ENCODE data around the gene SPATS2L.

The SPATS2L gene

DNA sequence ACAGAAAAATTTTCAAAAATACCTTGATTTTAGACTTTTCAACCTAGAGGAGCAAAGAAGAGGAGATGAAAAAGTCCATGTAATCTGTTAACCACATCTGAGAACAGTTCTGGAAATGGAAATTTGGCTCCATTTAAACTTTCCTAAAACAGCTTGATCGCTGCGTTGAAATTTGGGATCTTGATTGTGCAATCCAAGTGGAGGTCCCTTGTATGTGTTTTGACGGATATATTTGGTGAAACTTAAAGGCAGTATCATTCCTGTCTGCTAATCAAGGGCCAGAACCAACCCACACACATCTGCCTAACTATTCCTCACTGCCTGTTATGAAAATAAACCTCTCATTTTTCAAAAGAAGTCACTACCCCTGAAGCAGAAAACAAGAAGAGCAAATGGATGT is 46.6 kb downstream of the SPATS2L start:
- no peak for DNase-seq

DNA sequence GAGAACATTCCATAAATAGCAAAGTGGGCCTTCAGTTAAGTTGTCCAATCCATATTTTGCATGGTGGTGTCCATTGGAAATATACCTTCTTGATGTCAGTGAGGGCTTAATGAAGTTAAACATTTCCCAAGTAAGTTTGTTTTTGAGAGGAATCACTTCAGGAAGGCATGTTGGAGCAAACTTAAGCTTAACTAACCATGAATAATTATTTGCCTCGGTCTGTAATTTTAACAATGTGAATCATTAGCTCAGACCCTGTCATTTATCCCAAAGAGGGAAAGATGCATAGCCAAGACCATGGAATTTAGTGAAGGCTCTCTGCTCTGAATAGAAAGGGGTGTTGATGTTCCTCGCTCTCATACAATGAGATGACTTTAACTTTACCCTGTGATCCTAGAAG is 47.4 kb downstream of the SPATS2L start:
- DNase-seq: no peak

DNA sequence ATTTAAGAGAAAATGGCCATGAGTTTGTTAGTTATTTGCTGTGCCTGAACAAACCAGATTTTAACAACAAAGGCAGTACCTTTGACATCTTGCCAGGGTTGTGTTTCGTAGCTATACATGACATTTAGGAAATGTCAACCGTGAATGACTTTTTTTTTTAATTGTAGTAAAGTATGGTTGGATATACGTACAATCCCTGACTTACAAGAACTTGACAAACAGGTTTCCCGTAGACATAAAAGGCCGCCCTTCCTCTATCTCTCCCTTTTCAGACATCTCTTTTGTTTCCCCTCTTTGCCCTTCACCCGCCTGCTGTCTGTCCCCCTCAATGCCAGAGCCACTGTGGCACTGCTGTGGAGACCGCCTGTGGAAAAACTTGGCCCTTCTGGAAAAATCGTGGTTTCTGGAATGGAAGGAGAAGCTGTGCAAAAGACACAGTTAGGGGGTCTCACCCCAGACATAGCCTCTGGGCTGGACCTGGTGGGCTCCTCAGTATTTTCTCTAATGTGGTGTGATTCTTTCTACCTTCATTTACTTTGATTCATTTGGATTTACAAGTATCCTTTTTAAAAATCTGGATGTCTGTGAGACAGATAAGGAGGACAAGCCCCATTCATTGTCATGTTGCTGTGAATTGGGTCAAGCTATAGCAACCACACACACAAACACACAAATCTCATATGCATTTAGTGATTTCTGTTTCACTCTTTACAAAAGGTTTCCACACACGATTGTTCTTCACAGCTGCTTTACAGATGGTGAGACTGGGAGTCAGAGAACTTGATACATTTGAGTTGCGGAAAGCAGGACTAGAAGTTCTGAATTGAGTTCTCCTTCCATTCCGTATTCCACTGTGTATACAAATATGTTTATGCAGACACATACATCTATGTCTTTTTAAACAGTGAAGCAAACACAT is 48.6 kb downstream of the SPATS2L start:
- no peak for DNase-seq

DNA sequence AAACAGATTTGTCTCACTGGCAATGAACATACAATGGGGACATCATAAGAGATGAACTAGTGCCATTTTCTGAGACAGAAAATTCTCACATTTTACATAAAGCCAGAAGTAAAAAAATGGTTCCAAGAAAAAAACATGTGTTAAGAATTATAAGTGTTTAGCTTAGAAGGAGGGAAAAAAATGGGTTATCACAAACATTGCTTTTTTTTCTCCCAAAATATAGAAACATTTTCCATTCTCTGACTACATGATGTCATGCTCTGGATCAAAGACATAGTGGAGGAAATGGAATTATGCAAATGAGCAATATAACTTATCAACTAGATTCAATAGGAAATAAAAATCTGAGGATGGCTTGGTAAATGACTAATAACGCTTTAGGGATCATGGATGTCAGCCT is 49.8 kb downstream of the SPATS2L start:
- DNase-seq: no peak

GRCh38 chr2:200356857-200357384 is 50.4 kb downstream of the SPATS2L start:
- no peak for DNase-seq

DNA sequence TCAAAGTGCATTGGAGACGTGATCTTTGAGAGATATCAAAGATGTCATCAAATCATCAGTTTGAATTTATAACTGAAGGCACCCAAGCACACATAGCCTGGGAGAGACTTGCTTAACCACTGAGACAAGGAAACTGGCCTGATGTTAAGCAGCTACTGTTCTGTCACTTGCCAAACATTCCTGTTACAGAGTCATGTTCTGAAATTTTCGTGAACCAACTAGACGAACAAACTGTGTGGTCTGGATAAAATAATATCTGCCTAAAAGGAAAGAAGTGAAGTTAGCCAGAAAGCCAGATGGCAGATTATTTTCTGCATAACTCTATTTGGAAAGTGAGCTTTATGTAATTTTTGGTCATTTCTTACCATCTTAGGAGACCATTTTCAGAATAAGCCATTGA is 51.4 kb downstream of the SPATS2L start:
- DNase-seq: no peak

GRCh38 chr2:200359552-200359951 is 53.1 kb downstream of the SPATS2L start:
- DNase-seq: no peak

- no peak for DNase-seq
Observed at GRCh38 chr2:200360364-200360763, 53.9 kb downstream of the SPATS2L start.

DNA sequence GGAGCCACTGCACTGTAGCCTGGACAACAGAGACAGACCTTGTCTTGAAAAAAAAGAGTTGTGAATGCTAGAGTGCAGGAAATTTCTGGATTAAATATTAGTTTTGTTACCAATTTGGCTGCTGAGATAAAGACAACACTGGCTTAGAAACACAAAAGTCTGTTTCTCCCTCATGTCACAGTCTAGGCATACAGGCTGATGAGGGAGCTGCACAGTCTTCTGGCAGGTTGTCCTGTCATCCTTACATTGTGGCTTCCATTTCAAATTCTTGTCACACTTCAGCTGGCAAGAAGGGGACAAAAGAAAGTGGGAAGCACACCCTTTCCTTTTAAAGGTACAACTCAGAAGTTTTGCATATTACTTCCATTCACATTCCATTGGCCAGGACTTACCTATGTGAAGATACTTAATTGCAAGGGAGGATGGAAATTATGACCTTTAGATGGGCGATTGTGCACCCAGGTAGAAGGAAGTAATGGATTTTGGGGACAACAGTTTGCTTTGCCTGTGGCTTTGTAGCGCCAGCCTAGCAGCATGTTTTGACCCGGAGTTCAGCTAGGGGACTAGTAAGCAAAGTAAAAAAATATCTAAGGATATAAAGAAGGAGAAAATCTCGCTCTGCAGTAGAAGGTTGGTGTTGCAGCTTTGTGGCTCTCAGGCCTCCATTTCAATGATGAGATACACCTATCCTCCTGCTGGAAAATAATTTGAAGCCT is 55.9 kb downstream of the SPATS2L start:
- DNase-seq: no peak

GRCh38 chr2:200363279-200363678 is 56.8 kb downstream of the SPATS2L start:
- DNase-seq: no peak

DNA sequence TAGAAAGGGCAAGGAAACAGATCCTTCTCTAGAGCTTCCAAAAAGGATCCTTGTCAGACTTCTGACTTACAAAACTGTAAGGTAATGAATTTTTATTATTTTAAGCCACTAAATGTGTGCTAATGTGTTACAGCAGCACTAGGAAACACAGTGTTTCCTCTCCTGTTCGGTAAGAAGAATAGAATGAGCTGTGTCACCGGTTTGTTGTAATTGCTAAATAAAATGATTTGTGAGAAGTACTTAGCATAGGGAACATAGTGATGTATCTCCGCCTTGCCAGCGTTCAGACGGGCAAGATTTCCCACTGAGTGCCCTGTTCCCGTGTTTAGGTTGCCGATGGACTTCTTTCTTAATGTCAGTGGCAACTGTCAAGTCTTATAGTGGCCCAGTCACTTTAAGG is 57.6 kb downstream of the SPATS2L start:
- no peak for DNase-seq

- DNase-seq: no peak
Observed at GRCh38 chr2:200364620-200365019, 58.1 kb downstream of the SPATS2L start.

GRCh38 chr2:200365209-200365608 is 58.7 kb downstream of the SPATS2L start:
- no peak for DNase-seq

DNA sequence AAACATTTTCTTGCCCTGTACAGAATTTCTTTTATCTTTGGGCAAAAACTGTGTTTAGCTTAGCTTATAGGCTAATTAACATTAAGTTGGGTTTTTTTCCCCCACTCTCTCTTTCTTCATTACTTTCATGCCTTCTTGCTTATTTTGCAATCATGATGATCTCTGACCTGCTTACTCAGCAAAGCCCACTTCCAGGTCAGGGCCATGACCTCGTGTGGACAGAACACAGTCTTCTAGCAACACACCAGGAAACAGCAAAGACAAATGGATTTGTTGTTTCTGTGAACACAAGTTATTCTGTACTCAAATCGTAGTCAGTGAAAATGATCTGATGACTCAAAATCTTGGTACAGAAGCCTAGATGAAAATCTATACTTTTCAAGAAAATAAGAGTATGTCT is 60.7 kb downstream of the SPATS2L start:
- no peak for DNase-seq

GRCh38 chr2:200369886-200370285 is 63.4 kb downstream of the SPATS2L start:
- DNase-seq: no peak

- no peak for DNase-seq
Observed at GRCh38 chr2:200373231-200373630, 66.7 kb downstream of the SPATS2L start.

GRCh38 chr2:200373973-200374416 is 67.5 kb downstream of the SPATS2L start:
- peak; percentile 18 for DNase-seq

DNA sequence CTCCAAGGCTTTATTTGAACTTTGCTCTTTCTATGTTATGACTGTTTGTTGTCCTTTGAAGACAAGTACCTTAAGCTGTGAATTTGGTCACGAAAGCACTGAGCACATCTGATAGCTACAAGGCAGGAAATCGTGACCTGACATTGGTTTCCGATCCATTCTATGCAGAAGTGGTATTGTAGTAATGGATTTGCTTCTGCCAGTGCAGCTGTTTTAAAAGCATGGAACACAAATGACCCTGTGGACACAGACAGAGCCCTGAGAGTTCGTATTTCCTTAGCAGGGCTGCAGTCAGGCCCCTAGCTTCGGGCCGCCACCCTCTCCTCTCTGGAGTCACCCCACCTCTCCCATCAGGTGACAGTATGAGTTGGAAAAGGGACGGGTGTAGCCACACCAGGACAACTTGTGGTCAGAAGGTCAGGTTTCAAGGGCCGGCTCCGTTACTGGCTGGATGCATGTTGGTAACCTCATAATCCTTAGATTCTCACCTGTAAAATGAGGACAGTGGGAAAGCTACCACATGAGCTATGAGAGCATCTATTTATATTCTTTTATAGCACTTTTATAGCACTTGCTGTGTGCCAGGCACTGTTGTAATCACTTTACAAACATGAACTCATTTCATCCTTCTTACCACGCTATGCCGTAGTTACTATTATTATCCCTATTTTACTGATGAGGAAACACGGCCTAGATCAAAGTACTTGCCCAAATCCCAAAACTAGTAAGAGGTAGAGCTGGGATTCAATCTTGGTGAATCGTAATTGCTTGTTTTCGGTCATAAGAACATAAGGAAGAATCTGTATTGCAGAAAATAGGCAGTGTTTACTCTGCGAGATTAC is 70.2 kb downstream of the SPATS2L start:
- no peak for DNase-seq

DNA sequence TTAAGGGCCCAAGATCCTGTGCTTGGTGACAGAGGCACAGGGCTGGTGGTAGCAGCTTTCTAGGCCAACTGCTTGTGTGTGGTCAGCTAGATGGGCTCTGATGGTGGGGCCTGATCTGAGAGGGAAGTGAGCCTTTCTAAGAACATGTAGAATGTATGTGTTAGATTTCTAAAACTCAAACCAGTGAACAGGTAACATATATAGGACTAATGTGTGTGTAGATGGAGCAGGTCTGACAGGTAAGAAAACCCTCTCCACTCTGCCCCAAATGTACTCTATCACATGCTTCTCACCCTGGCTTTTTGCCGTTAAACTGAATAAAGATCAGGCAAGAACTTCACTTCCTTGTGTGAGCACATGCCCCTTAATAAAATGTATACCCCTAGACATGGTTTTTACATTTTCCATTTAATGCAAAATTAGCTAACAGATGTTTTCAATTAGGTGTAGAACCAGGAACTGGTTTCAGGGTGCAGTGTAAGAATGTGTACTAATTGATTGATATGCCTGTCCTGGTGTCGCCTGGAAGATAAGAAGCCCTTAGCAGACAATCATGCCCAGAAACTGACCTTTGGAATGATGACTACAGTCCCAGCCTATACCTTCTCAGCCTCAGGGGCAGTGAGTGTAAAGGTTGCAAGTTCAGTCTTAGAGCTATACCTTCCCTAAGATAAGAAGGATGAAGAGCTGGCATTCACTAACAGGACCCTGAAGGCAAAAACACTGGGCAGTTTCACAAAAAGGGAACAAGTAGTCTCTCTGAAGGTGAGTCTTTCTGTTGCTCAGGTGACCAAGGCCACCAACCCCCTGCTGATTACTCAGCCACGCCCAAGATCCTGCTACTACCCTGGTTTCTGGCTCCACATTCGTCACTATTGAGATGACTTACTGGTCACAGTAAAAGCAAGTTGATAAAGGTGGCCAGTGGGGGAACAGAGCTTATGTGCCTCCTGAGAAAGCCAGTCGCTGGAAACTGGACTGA is 71.2 kb downstream of the SPATS2L start:
- no peak for DNase-seq

DNA sequence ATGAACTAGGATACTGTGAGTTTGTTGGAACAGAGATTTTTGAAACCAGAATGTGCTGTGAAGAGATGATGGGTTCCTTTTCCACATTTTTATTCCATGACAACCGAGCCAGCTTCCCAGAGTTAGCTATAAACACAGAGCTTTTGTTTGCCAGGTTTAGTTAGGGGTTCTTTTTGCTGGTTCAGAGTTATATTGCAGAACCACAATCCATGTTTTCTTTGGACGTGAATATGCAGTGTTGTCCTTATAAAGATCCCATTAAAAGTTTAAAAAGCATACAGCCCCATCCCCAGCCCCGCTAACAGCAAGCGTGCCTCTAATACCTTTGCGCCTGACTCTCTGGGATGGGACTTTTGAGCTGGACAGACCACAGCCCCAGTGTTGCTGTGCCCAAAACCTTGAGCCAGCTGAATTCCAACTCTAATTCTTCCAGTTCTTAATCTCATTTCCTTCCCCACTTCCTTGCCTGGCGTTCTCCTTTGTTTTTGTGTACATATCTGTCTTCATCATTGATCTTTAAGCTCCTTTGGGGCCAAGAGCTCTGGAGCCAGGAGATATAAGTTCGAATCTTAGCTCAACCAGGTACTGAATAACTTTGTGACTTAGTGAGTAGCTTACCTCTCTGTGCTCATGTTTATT is 72.3 kb downstream of the SPATS2L start:
- DNase-seq: no peak

DNA sequence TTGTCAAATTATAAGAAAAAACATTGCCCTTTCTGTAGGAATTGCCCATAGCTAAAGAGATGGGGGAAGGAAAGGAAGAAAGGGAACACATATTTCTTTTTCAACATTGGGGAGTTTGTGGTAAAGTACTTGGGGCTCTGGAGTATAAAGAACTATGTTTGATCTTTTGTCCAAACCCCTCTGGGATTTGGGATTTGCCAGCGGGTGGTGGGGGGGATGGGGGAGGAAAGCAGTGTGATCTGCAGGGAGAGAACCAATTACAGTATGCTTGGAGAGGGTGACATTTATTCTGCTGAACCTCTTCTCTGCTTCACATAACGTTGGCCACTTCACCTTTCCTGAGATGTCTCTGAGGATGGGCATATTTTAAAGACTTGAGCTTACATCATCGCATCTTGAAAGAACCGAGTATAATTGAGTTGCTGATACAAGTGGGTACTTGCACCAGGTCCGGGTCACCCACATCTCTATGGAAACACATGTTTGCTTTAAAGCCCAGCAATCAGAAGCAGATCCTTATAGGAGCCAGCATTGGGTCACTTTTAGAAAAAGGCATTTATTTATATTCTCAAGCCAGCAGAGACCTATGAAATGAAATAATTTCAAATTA is 73.1 kb downstream of the SPATS2L start:
- no peak for DNase-seq
